Mesodermal cell (in vitro differentiated cells): ENCODE data around the gene CA4.
"Not testable (repeated sequence)": the region's sequence is repeated elsewhere in the genome, so short reads cannot be mapped to it uniquely, and the experiment has no call there.

Experiments used
- H3K27ac ChIP-seq: 2 replicates; pipeline ENCODE4 v1.7.0; 2013; ENCODE audit warnings: mild to moderate bottlenecking, low read depth, low read length, moderate library complexity; ENCODE audit not compliant: severe bottlenecking
- H3K36me3 ChIP-seq: 2 replicates; pipeline ENCODE4 v1.7.1; 2013; ENCODE audit warnings: mild to moderate bottlenecking, low read length, moderate library complexity; ENCODE audit not compliant: control insufficient read depth, insufficient read depth
- H3K4me1 ChIP-seq: one replicate; pipeline ENCODE4 v1.7.1; 2013; ENCODE audit warnings: mild to moderate bottlenecking, low read length; ENCODE audit not compliant: insufficient read depth, control insufficient read depth, poor library complexity, severe bottlenecking
- H3K4me3 ChIP-seq: 2 replicates; pipeline ENCODE4 v1.7.0; 2013; ENCODE audit warnings: low read length, control low read depth, mild to moderate bottlenecking; ENCODE audit not compliant: insufficient read depth, poor library complexity, severe bottlenecking; ENCODE audit errors: extremely low read depth
- H3K9me3 ChIP-seq: 2 replicates; pipeline ENCODE4 v1.7.1; 2013; ENCODE audit warnings: mild to moderate bottlenecking, low read length, moderate library complexity; ENCODE audit not compliant: control insufficient read depth
- WGBS, 2 experiments: methylation state at CpG; one replicate each; pipeline ENCODE4 v1.1.5; 2013; ENCODE audit warnings: missing lambda C conversion rate in 2 of 2; ENCODE audit not compliant: insufficient coverage in 2 of 2; 5-methylcytosine and 5-hydroxymethylcytosine counted together

Gene CA4

DNA sequence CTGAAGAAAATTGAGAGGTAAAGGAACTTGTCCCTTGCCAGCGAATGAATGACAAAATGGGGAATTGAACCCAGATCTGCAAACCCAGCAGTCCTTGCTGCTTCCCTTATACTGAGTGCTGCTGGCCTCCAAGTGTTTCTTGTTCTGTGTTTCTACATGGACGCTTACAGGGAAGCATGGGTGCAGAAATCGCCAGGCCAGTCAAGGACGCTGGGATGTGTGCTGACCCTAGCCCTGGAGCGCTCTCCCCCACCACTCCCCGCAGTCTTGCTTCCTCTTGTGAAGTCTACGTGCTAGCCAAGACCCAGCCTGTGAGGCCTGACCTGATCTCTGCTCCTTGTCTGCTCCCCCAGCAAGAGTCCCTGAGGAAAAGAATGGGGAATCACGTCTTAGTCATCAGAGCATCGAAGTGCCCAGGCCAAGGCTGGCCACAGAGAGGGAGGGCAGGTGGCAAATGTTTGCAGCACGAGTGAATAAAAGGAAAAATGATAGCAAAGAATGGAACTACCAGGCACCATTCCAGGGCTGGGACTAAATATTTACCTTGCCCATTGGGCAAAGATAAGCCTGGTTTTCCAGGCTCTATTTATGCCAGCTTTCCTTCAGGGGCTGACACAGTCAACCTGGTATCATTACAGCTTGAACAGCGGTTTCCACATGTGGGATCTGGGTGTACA lies 17.4 kb downstream of the CA4 start:
- Histone ChIP-seq H3K36me3 (no peaks in the 10 kb centered on the region), H3K4me3 (no peak overlapping the region), H3K4me1 (peaks cover 25% of the 10 kb centered on the region), H3K27ac (no peak overlapping the region), H3K9me3 (no peaks in the 10 kb centered on the region)
- 77 to 82% methylated on average over 10 to 11 of the region's 11 CpGs for WGBS, 2 experiments

DNA sequence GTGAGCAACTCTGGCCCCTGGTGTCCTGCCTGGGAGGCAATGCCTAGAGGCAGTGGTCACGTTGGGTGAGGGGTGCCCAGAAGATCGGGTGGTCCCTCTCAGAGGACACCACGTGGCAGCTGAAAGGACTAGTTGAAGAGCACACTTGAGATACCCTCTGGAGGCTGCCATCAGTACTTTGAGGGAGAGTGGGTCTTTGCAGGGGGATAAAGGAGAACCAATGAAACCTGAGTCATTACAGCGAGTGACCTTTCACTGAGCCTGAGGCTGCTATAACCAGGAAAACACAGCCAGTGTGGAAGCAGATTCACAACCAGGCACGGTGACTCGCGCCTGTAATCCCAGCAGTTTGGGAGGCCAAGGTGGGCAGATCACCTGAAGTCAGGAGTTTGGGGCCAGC lies 18.9 kb downstream of the CA4 start:
- no peak overlapping the region for H3K4me3 ChIP-seq
- no peaks in the 10 kb centered on the region for H3K36me3 ChIP-seq
- WGBS, 2 experiments: 79 to 81% methylated on average over 6 to 7 of the region's 7 CpGs
- no peak overlapping the region for H3K27ac ChIP-seq
- H3K4me1 ChIP-seq: peaks cover 13% of the 10 kb centered on the region
- no peaks in the 10 kb centered on the region for H3K9me3 ChIP-seq

- Histone ChIP-seq H3K27ac (no peak overlapping the region), H3K9me3 (no peaks in the 10 kb centered on the region), H3K4me3 (no peak overlapping the region), H3K36me3 (no peaks in the 10 kb centered on the region), H3K4me1 (peaks cover 11% of the 10 kb centered on the region)
- 88 to 91% methylated on average over 8 to 9 of the region's 10 CpGs for WGBS, 2 experiments
These were observed 20.4 kb downstream of the CA4 start for GRCh38 chr17:60169921-60170817.

- Histone ChIP-seq H3K9me3 (no peaks in the 10 kb centered on the region), H3K36me3 (no peaks in the 10 kb centered on the region), H3K4me3 (no peak overlapping the region), H3K4me1 (peaks cover 11% of the 10 kb centered on the region), H3K27ac (no peak overlapping the region)
- 97 to 100% methylated on average over 3 to 7 of the region's 8 CpGs for WGBS, 2 experiments
These were observed 21.3 kb downstream of the CA4 start for GRCh38 chr17:60170835-60171752.

DNA sequence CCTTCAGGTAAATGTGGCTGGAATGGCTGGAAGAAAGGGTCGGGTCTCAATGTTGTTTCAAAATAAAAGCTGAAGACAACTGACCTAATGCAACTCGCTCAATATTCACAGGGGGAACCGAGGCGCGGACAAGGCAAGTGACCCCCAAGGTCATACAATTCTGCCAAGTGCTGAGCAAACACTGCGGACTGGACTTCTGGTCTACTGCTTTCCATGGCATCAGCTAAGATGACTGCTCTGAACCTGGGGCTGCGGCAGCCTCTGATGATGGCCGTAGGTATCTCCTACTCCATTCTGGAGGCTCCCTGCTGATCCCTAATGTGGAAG lies 21.9 kb downstream of the CA4 start:
- peaks cover 11% of the 10 kb centered on the region for H3K4me1 ChIP-seq
- H3K4me3 ChIP-seq: no peak overlapping the region
- no peak overlapping the region for H3K27ac ChIP-seq
- no peaks in the 10 kb centered on the region for H3K9me3 ChIP-seq
- no peaks in the 10 kb centered on the region for H3K36me3 ChIP-seq
- WGBS, 2 experiments: 93 to 96% methylated on average over 7 of the region's 8 CpGs

GRCh38 chr17:60173304-60173819 lies 23.6 kb downstream of the CA4 start:
- Histone ChIP-seq H3K4me3 (no peak overlapping the region), H3K36me3 (no peaks in the 10 kb centered on the region), H3K4me1 (peaks cover 11% of the 10 kb centered on the region), H3K27ac (no peak overlapping the region), H3K9me3 (no peaks in the 10 kb centered on the region)
- 87 to 98% methylated on average over 2 of the region's 2 CpGs for WGBS, 2 experiments

GRCh38 chr17:60174035-60174434 lies 24.3 kb downstream of the CA4 start:
- peaks cover 11% of the 10 kb centered on the region for H3K4me1 ChIP-seq
- H3K4me3 ChIP-seq: no peak overlapping the region
- no peak overlapping the region for H3K27ac ChIP-seq
- 86 to 100% methylated on average over 3 of the region's 3 CpGs for WGBS, 2 experiments
- H3K36me3 ChIP-seq: peaks cover 4% of the 10 kb centered on the region
- no peaks in the 10 kb centered on the region for H3K9me3 ChIP-seq

DNA sequence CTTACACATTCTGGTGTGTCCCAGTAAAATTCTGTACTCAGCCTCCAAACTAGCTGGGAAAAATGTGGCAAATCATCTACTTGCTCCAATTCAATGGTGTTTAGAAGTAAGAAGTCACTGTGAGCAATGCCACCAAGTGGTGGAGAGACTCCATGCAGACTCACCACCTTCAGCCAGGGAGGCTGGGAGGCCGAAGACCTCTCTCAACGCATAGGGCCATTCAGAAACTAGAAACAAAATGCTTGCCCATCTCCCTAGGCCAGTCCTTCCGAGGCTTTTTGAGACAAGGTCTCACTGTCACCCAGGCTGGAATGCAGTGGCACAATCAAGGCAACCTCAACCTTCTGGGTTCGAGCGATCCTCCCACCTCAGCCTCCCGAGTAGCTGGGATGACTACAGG lies 25.0 kb downstream of the CA4 start:
- H3K36me3 ChIP-seq: not testable (repeated sequence)
- peaks cover 11% of the 10 kb centered on the region for H3K4me1 ChIP-seq
- WGBS, 2 experiments: 88 to 92% methylated on average over 3 to 5 of the region's 6 CpGs

DNA sequence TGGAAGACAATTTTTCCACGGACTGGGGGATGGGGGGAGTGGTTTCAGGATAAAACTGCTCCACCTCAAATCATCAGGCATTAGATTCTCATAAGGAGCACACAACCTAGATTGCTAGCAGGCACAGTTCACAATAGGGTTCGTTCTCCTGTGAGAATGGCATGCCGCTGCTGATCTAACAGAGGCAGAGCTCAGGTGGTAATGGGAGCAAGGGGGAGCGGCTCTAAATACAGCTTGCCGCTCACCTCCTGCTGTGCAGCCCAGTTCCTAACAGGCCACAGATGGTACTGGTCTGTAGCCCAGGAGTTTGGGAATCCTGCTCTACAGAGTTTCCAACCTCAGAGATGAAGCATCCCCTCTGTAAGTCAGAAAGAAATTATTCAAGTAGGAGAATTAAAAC lies 27.0 kb downstream of the CA4 start:
- not testable (repeated sequence) for H3K4me1 ChIP-seq, H3K27ac ChIP-seq, H3K4me3 ChIP-seq, H3K9me3 ChIP-seq
- WGBS, 2 experiments: 86% methylated on average over 4 of the region's 5 CpGs; no CpG with 5 or more reads in 1 of the 2 experiments
- peaks cover 16% of the 10 kb centered on the region for H3K36me3 ChIP-seq

More for the DNA sequence above, 25.0 kb downstream of the CA4 start:
- not testable (repeated sequence) for H3K27ac ChIP-seq, H3K9me3 ChIP-seq, H3K4me3 ChIP-seq

DNA sequence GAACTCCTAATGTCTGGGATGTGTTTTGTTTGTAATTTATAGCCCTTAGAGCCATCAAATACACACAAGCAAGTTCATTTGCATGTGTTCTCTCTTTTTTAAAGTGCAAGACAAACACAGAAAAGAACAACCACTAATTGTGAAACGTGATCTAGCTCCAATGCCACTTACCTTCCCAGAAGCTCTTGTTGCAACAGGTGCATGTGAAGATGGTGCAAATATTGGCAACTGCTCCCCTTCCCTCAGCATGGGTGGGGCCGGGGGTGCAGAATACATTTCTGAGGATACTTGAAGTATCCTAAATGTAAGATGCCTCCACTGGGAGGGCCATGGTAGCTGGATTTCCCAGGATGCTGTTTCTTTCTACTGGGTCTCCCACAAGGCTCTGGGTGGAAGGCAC lies 28.4 kb downstream of the CA4 start:
- peaks cover 21% of the 10 kb centered on the region for H3K36me3 ChIP-seq
- WGBS, 2 experiments: no CpG with 5 or more reads among the region's 2 CpGs
- not testable (repeated sequence) for H3K27ac ChIP-seq

More for the DNA sequence above, 28.4 kb downstream of the CA4 start:
- H3K9me3 ChIP-seq, H3K4me1 ChIP-seq, H3K4me3 ChIP-seq: not testable (repeated sequence)
